Astrocyte of the spinal cord (primary cell): ENCODE results near the gene RITA1.

Experiments
- DNase-seq: peaks from one replicate; pipeline ENCODE4 v3.0.0; 2011; ENCODE audit warnings: low read depth, low spot score
- H3K4me3 ChIP-seq: 2 replicates; pipeline ENCODE4 v1.5.1; 2011; ENCODE audit warnings: low read depth, mild to moderate bottlenecking, low read length, moderate library complexity
- CTCF ChIP-seq: IDR thresholded peaks from 2 replicates; pipeline ENCODE4 v1.5.1; 2012; ENCODE audit warnings: low read depth, mild to moderate bottlenecking, low read length, inconsistent platforms
- in situ Hi-C: cut with HindIII; loops from 2 replicates; pipeline ENCODE4 v1.10.0; 2017; ENCODE audit warnings: low sequenced_read_pairs

The RITA1 gene

GRCh38 chr12:113195598-113195997 is 10.1 kb downstream of the RITA1 start:
- no peak overlapping the region for H3K4me3 ChIP-seq
- no peak for DNase-seq
- in situ Hi-C loops: no loop called here
- TF ChIP-seq CTCF: no peak

- no peak for DNase-seq
- H3K4me3 ChIP-seq: no peak overlapping the region
- no peak for TF ChIP-seq CTCF
- in situ Hi-C loops: no loop called here
Observed at GRCh38 chr12:113196582-113196981, 11.1 kb downstream of the RITA1 start.

GRCh38 chr12:113196990-113197389 is 11.5 kb downstream of the RITA1 start:
- peak; percentile 76 for DNase-seq
- in situ Hi-C loops: no loop called here
- peak; percentile 81 for TF ChIP-seq CTCF
- no peak overlapping the region for H3K4me3 ChIP-seq

GRCh38 chr12:113197518-113198077 is 12.1 kb downstream of the RITA1 start:
- DNase-seq: no peak
- TF ChIP-seq CTCF: no peak
- in situ Hi-C loops: no loop called here
- H3K4me3 ChIP-seq: no peak overlapping the region

- peak; percentile 23 for DNase-seq
- in situ Hi-C loops: no loop called here
- no peak overlapping the region for H3K4me3 ChIP-seq
- no peak for TF ChIP-seq CTCF
Observed at GRCh38 chr12:113198296-113198695, 12.8 kb downstream of the RITA1 start.

- in situ Hi-C loops: no loop called here
- DNase-seq: no peak
- H3K4me3 ChIP-seq: no peak overlapping the region
- TF ChIP-seq CTCF: no peak
Observed at GRCh38 chr12:113200021-113200797, 14.7 kb downstream of the RITA1 start.
